Gastrocnemius medialis (tissue), 4 donors: ENCODE results near the gene NFIA. TPM values are rescaled to one million over a fixed set of nuclear protein-coding genes. Genes with fewer than 3 reads are reported as not detected.

ENCODE experiments used
- ATAC-seq, 2 donors: fragments of 150-250 bp; one replicate each; pipeline ENCODE4 v1.9.1; 2016
- DNase-seq, 2 donors: peaks; one replicate each; pipeline ENCODE4 v3.0.0-alpha.2; 2019
- H3K27ac ChIP-seq, 4 donors: fragments of 200-600 bp; sonication (generic); 1 replicate in 1 of 4; 2 replicates in 3 of 4; pipeline ENCODE4 v1.5.1; 2016 to 2018; ENCODE audit warnings: mild to moderate bottlenecking in 2 of 4, moderate library complexity in 1 of 4
- H3K27me3 ChIP-seq, 3 donors: fragments of 200-600 bp; sonication (generic) in 2 of 3; 1 replicate in 1 of 3; 2 replicates in 2 of 3; pipeline versions ENCODE4 v1.5.1 to v1.6.0; 2016 to 2019; ENCODE audit warnings: mild to moderate bottlenecking in 1 of 3, moderate library complexity in 1 of 3
- H3K36me3 ChIP-seq, 2 donors: fragments of 200-600 bp; sonication (generic) in 1 of 2; one replicate each; pipeline ENCODE4 v1.5.1; 2017 to 2018
- H3K4me1 ChIP-seq, 2 donors: fragments of 200-600 bp; sonication (generic) in 1 of 2; one replicate each; pipeline ENCODE4 v1.5.1; 2016 to 2017; ENCODE audit warnings: mild to moderate bottlenecking in 2 of 2
- H3K4me3 ChIP-seq, 4 donors: fragments of 200-600 bp; sonication (generic) in 3 of 4; 1 replicate in 1 of 4; 2 replicates in 3 of 4; pipeline ENCODE4 v1.5.1; 2016 to 2019; ENCODE audit warnings: mild to moderate bottlenecking in 2 of 4
- H3K9me3 ChIP-seq, 3 donors: fragments of 200-600 bp; sonication (generic) in 2 of 3; 1 replicate in 1 of 3; 2 replicates in 2 of 3; pipeline ENCODE4 v1.5.1; 2016 to 2019
- CTCF ChIP-seq, 5 experiments: fragments of 450-650 bp in 3 of 5; fragments of 200-600 bp in 2 of 5; sonication (generic) in 2 of 5; IDR thresholded peaks in 4 of 5; conservative IDR thresholded peaks in 1 of 5; 1 replicate in 4 of 5; 2 replicates in 1 of 5; pipeline ENCODE4 v1.5.1; 2016 to 2019; ENCODE audit warnings: antibody characterized with exemption in 5 of 5, mild to moderate bottlenecking in 3 of 5, moderate library complexity in 3 of 5
- POLR2A ChIP-seq, 2 donors: fragments of 450-650 bp; IDR thresholded peaks; one replicate each; pipeline ENCODE4 v1.6.1; 2017; ENCODE audit warnings: antibody characterized with exemption in 2 of 2, mild to moderate bottlenecking in 2 of 2, moderate library complexity in 2 of 2
- in situ Hi-C, 4 donors: fragments of 200-750 bp; cut with MboI; loops; one replicate each; pipeline versions ENCODE4 v1.15.0 to v1.8.0; 2017; ENCODE audit warnings: low sequenced_read_pairs in 4 of 4
- intact Hi-C: fragments of 100-400 bp; cut with DNase I; formaldehyde crosslinking; loops from one replicate; pipeline ENCODE4 v1.15.1; 2023; ENCODE audit warnings: low total_unique reads
- total RNA-seq, 4 donors: library from RNA; depleted of rRNA; stranded (reverse); fragments of >200 nt; gene quantifications; one replicate each; pipeline versions ENCODE4 v1.1.0 to v1.2.3, GENCODE V29; 2016

NFIA gene
- total RNA-seq, 4 donors from 2014 or later: 12.9 to 27.0 (median 26.6) TPM

GRCh38 chr1:61109910-61110309 lies 27.5 kb downstream of the NFIA start:
- Histone ChIP-seq H3K9me3 (no peaks in the 10 kb centered on the region), H3K36me3 (peaks cover 0 to 4% of the 10 kb centered on the region in 2 donors), H3K4me3 (no peak overlapping the region), H3K27me3 (no peaks in the 10 kb centered on the region), H3K4me1 (peaks cover 39 to 42% of the 10 kb centered on the region in 2 donors), H3K27ac (no peak overlapping the region)
- TF ChIP-seq CTCF (IDR thresholded peaks at IDR 0.05 in 4 of 5, conservative IDR thresholded peaks at IDR 0.05 in 1 of 5) (no peak), POLR2A (IDR thresholded peaks at IDR 0.05) (no peak)
- in situ Hi-C loops: no loop called here
- ATAC-seq: no peak
- no peak for DNase-seq
- intact Hi-C loops: no loop called here

DNA sequence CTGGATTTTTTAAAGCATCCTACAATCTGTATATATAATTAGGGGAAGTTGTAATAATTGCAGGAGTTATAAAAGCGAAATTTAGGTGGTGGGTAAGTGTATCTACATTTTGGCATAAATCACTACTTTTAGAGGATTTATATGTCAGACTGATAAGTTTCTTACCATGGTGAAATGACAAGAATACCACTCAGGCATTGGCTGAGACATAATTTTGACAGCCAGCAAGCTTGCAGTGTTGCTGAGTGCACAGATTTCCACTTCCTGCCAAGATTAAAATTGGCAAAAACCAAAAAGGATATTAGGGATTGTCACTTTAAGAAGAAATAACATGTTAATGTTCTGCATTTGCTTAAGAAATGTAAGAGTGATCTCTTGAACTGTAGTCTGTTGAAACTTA lies 28.2 kb downstream of the NFIA start:
- H3K4me3 ChIP-seq: no peak overlapping the region
- DNase-seq (no peak), ATAC-seq (no peak)
- H3K4me1 ChIP-seq: peaks cover 38 to 44% of the 10 kb centered on the region in 2 donors
- no peaks in the 10 kb centered on the region for H3K27me3 ChIP-seq
- peak overlapping the region in 3 of 4 donors; percentile 30 to 50 (median 37) for H3K27ac ChIP-seq
- in situ Hi-C loops (no loop called here), intact Hi-C loops (no loop called here)
- H3K36me3 ChIP-seq: peaks cover 0 to 4% of the 10 kb centered on the region in 2 donors
- H3K9me3 ChIP-seq: no peaks in the 10 kb centered on the region
- no peak for TF ChIP-seq CTCF (IDR thresholded peaks at IDR 0.05 in 4 of 5, conservative IDR thresholded peaks at IDR 0.05 in 1 of 5)
- no peak for TF ChIP-seq POLR2A (IDR thresholded peaks at IDR 0.05)

DNA sequence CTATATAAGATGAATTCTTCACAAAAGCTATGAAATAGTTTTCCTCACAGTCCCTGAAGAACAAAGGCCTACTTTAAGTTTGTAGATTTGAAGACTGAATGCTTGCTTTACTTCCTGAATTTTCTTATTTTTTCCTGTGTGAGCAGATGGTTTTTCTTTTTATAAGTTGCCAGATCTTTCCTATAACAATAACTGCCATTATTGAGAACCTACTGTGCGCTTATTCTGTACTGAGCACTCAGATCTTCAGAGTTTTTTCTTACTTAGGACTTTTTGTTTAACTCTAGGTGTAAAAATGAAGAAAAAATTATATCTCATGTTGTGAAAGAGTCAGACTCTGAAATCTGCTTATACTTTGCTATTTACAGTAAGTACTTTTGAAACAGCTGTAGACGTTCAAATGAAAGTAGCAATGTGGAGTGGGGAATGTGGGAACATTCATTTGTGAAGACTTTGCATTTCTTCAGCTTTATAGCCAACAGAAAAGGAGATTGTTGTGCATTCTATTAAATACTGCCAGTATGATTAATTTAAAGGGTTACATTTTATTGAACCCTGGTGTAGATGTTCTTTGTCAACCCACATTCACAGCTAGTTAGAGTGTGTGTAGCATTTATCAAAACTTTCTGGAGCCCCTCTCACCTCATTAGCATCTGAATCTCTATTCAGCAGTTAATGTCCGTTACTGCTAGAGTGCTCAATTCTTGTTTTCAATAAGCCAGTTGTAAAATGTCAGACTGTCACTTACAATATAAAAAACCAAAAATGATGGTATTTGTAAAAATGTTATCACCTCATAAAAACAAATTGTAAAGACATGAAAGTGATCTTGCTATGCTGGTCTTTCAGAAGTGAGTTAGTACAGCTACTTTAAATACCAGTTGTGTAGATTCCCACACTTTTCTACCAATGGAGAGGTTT lies 29.0 kb downstream of the NFIA start:
- Histone ChIP-seq H3K4me1 (peaks cover 42% of the 10 kb centered on the region in 2 donors), H3K9me3 (no peaks in the 10 kb centered on the region), H3K27ac (peak overlapping the region; percentile 30 to 50 (median 36)), H3K4me3 (no peak overlapping the region), H3K27me3 (no peaks in the 10 kb centered on the region), H3K36me3 (peaks cover 0 to 4% of the 10 kb centered on the region in 2 donors)
- intact Hi-C loops: no loop called here
- ATAC-seq (no peak), DNase-seq (no peak)
- in situ Hi-C loops: no loop called here
- no peak for TF ChIP-seq POLR2A (IDR thresholded peaks at IDR 0.05)
- TF ChIP-seq CTCF (IDR thresholded peaks at IDR 0.05 in 4 of 5, conservative IDR thresholded peaks at IDR 0.05 in 1 of 5): no peak

- DNase-seq (no peak), ATAC-seq (no peak)
- Histone ChIP-seq H3K9me3 (no peaks in the 10 kb centered on the region), H3K27ac (peak overlapping the region; percentile 81 to 93 (median 88)), H3K4me1 (peaks cover 65 to 68% of the 10 kb centered on the region in 2 donors), H3K27me3 (no peaks in the 10 kb centered on the region), H3K36me3 (no peaks in the 10 kb centered on the region), H3K4me3 (no peak overlapping the region)
- intact Hi-C loops: no loop called here
- in situ Hi-C loops: no loop called here
- TF ChIP-seq CTCF (IDR thresholded peaks at IDR 0.05 in 4 of 5, conservative IDR thresholded peaks at IDR 0.05 in 1 of 5) (no peak), POLR2A (IDR thresholded peaks at IDR 0.05) (no peak)
These were observed 32.0 kb downstream of the NFIA start for GRCh38 chr1:61114178-61114870.
